ENCODE results near the gene LHFPL6.

DNA sequence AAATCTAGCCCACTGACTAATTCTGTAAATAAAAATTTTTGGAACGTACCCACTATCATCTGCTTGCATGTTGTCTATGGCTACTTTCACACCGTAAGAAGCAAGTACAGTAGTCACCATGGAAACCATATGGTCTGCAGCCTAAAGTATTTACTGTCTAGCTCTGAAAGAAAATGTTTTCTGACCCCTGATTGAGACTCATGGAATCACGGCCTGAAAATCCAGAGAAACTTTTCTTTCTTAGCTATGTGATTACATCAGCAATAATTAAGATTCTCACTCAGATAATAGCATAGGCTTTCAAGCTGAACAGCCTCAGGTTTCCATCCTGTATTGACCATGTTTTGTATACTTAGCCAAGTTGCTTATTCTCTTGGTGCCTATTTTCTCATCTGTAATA is 300.2 kb downstream of the LHFPL6 start:
- TF ChIP-seq EZH2phosphoT487 (IDR thresholded peaks at IDR 0.05; ENCODE audit: insufficient read depth, low read depth): no peak
- TF ChIP-seq EZH2 (IDR thresholded peaks at IDR 0.05; ENCODE audit: insufficient read depth, poor library complexity, severe bottlenecking): no peak

All from GM23248 (cell line).